ENCODE results near the gene PCDHB14. TPM values are rescaled to one million over a fixed set of nuclear protein-coding genes. Genes with fewer than 3 reads are reported as not detected.

The PCDHB14 gene
- total RNA-seq, 2 donors from 2014 or later = 5.0 to 8.7 TPM

- no peak for DNase-seq (ENCODE audit: low spot score)
- intact Hi-C loops (cut with DNase I) = no loop called here
Observed at GRCh38 chr5:141258464-141258863, 35.3 kb downstream of the PCDHB14 start.

GRCh38 chr5:141258948-141259347 is 35.8 kb downstream of the PCDHB14 start:
- intact Hi-C loops (cut with DNase I) = no loop called here
- no peak for DNase-seq (ENCODE audit: low spot score)

- intact Hi-C loops (cut with DNase I) = no loop called here
- no peak for DNase-seq (ENCODE audit: low spot score)
Observed at GRCh38 chr5:141260458-141261237, 37.5 kb downstream of the PCDHB14 start.

GRCh38 chr5:141261238-141261546 is 38.0 kb downstream of the PCDHB14 start:
- intact Hi-C loops (cut with DNase I) = no loop called here
- DNase-seq (ENCODE audit: low spot score) = no peak

GRCh38 chr5:141269195-141269594 is 46.1 kb downstream of the PCDHB14 start:
- no peak for DNase-seq (ENCODE audit: low spot score)
- intact Hi-C loops (cut with DNase I) = no loop called here

- intact Hi-C loops (cut with DNase I) = no loop called here
- no peak for DNase-seq (ENCODE audit: low spot score)
Observed at GRCh38 chr5:141272906-141273305, 49.8 kb downstream of the PCDHB14 start.

Other genes starting within 250 kb of the PCDHB14 start
- gene PCDHB1, start 172.0 kb upstream of the PCDHB14 start, total RNA-seq = not detected
- gene PCDHB2, start 128.7 kb upstream of the PCDHB14 start, total RNA-seq = 1 to 10 TPM; 2.3 to 3.2 TPM
- gene PCDHB3, start 122.9 kb upstream of the PCDHB14 start, total RNA-seq = 1 to 10 TPM; 1.2 to 1.3 TPM
- 1 to 10 TPM; 4.1 to 5.2 TPM for gene PCDHB4, start 101.5 kb upstream of the PCDHB14 start, total RNA-seq
- gene PCDHB5, start 88.1 kb upstream of the PCDHB14 start, total RNA-seq = 1 to 10 TPM; 2.8 to 3.1 TPM
- 1 to 10 TPM in 1 of 2 donors, under 1 TPM in 1; 0.95 to 1.6 TPM for gene PCDHB6, start 73.3 kb upstream of the PCDHB14 start, total RNA-seq
- 1 to 10 TPM; 2.6 to 5.5 TPM for gene PCDHB7, start 50.7 kb upstream of the PCDHB14 start, total RNA-seq
- 1 to 10 TPM; 2.3 to 3.5 TPM for gene PCDHB8, start 45.6 kb upstream of the PCDHB14 start, total RNA-seq
- gene PCDHB16, start 41.0 kb upstream of the PCDHB14 start, total RNA-seq = 1 to 10 TPM; 3.0 to 5.0 TPM
- gene PCDHB9, start 36.2 kb upstream of the PCDHB14 start, total RNA-seq = 1 to 10 TPM; 1.1 to 5.3 TPM
- gene PCDHB10, start 31.0 kb upstream of the PCDHB14 start, total RNA-seq = 1 to 10 TPM; 2.6 to 3.8 TPM
- gene PCDHB11, start 23.7 kb upstream of the PCDHB14 start, total RNA-seq = 1 to 10 TPM; 3.6 to 4.0 TPM
- 1 to 10 TPM; 3.6 to 4.1 TPM for gene PCDHB12, start 14.6 kb upstream of the PCDHB14 start, total RNA-seq
- gene PCDHB13, start 9.4 kb upstream of the PCDHB14 start, total RNA-seq = 1 to 10 TPM; 3.9 to 6.4 TPM
- gene PCDHB15, start 22.1 kb downstream of the PCDHB14 start, total RNA-seq = 1 to 10 TPM; 3.8 to 4.4 TPM
- gene SLC25A2, start 80.7 kb downstream of the PCDHB14 start, total RNA-seq = under 1 TPM; 0.46 to 1.00 TPM
- gene TAF7, start 97.4 kb downstream of the PCDHB14 start, total RNA-seq = 10 to 100 TPM; 57.9 to 63.1 TPM
- under 1 TPM; 0.81 to 0.93 TPM for gene PCDHGA1, start 107.2 kb downstream of the PCDHB14 start, total RNA-seq
- 1 to 10 TPM; 3.7 to 7.4 TPM for gene PCDHGA2, start 115.4 kb downstream of the PCDHB14 start, total RNA-seq
- gene PCDHGA3, start 120.5 kb downstream of the PCDHB14 start, total RNA-seq = 1 to 10 TPM; 2.0 to 3.0 TPM
- 1 to 10 TPM; 2.6 to 2.8 TPM for gene PCDHGB1, start 126.8 kb downstream of the PCDHB14 start, total RNA-seq
- 1 to 10 TPM; 4.7 to 5.5 TPM for gene PCDHGA4, start 131.7 kb downstream of the PCDHB14 start, total RNA-seq
- gene PCDHGB2, start 136.7 kb downstream of the PCDHB14 start, total RNA-seq = 1 to 10 TPM; 4.7 to 5.2 TPM
- 1 to 10 TPM; 3.9 to 5.2 TPM for gene PCDHGA5, start 140.8 kb downstream of the PCDHB14 start, total RNA-seq
- gene PCDHGB3, start 146.9 kb downstream of the PCDHB14 start, total RNA-seq = 1 to 10 TPM; 4.9 to 5.0 TPM
- 1 to 10 TPM; 6.6 to 7.9 TPM for gene PCDHGA6, start 150.5 kb downstream of the PCDHB14 start, total RNA-seq
- gene PCDHGA7, start 159.4 kb downstream of the PCDHB14 start, total RNA-seq = 1 to 10 TPM; 4.0 to 4.3 TPM
- gene PCDHGB4, start 164.4 kb downstream of the PCDHB14 start, total RNA-seq = 1 to 10 TPM; 4.8 to 5.7 TPM
- 1 to 10 TPM; 2.0 to 2.4 TPM for gene PCDHGA8, start 169.3 kb downstream of the PCDHB14 start, total RNA-seq
- 1 to 10 TPM; 8.1 to 9.5 TPM for gene PCDHGB5, start 174.6 kb downstream of the PCDHB14 start, total RNA-seq
- gene PCDHGA9, start 179.4 kb downstream of the PCDHB14 start, total RNA-seq = 1 to 10 TPM; 5.6 to 7.2 TPM
- gene PCDHGB6, start 184.7 kb downstream of the PCDHB14 start, total RNA-seq = 1 to 10 TPM; 6.7 to 8.5 TPM
- 1 to 10 TPM; 5.7 to 6.6 TPM for gene PCDHGA10, start 189.6 kb downstream of the PCDHB14 start, total RNA-seq
- 10 to 100 TPM; 12.2 to 17.1 TPM for gene PCDHGB7, start 194.3 kb downstream of the PCDHB14 start, total RNA-seq
- gene PCDHGA11, start 197.7 kb downstream of the PCDHB14 start, total RNA-seq = 1 to 10 TPM; 4.6 to 4.8 TPM
- 10 to 100 TPM in 1 of 2 donors, 1 to 10 TPM in 1; 5.2 to 11.6 TPM for gene PCDHGA12, start 207.2 kb downstream of the PCDHB14 start, total RNA-seq